Fibroblast of villous mesenchyme (primary cell): ENCODE results near the gene TTBK2. TPM values are rescaled to one million over a fixed set of nuclear protein-coding genes. Genes with fewer than 3 reads are reported as not detected.
"Not testable (repeated sequence)": the region's sequence is repeated elsewhere in the genome, so short reads cannot be mapped to it uniquely, and the experiment has no call there.

Experiments used
- DNase-seq: peaks from one replicate; pipeline ENCODE4 v3.0.0-alpha.2; 2010; ENCODE audit warnings: low read depth
- H3K4me3 ChIP-seq: 2 replicates; pipeline ENCODE4 v1.5.1; 2011; ENCODE audit warnings: low read depth, mild to moderate bottlenecking, low read length
- CTCF ChIP-seq: IDR thresholded peaks from 2 replicates; pipeline ENCODE4 v1.5.1; 2012; ENCODE audit warnings: low read depth, mild to moderate bottlenecking, low read length; ENCODE audit not compliant: insufficient read depth
- total RNA-seq: library from RNA; depleted of rRNA; stranded (reverse); fragments of >200 nt; gene quantifications from 2 replicates; pipeline ENCODE4 v1.2.3, GENCODE V29; 2012

Gene TTBK2
- 10.0 and 17.3 TPM in 2 replicates for total RNA-seq

- H3K4me3 ChIP-seq = peak within 1 kb of the TSS; percentile 83
- TF ChIP-seq CTCF = no peak
- DNase-seq = peak; percentile 99
Observed at GRCh38 chr15:42920519-42921341, at the start of gene TTBK2. Gene TTBK2 (minus strand): TSS chr15:42920778. CDS start chr15:42878617, 42,161 bp downstream.

GRCh38 chr15:42964476-42964875, 43.9 kb upstream of the TTBK2 start:
- no peak for TF ChIP-seq CTCF
- no peak overlapping the region for H3K4me3 ChIP-seq
- no peak for DNase-seq

- H3K4me3 ChIP-seq = no peak overlapping the region
- no peak for TF ChIP-seq CTCF
- DNase-seq = no peak
Observed at GRCh38 chr15:42955518-42955917, 34.9 kb upstream of the TTBK2 start.

GRCh38 chr15:42954291-42954690, 33.7 kb upstream of the TTBK2 start:
- no peak overlapping the region for H3K4me3 ChIP-seq
- no peak for DNase-seq
- no peak for TF ChIP-seq CTCF

GRCh38 chr15:42948898-42949297, 28.3 kb upstream of the TTBK2 start:
- not testable (repeated sequence) for DNase-seq, H3K4me3 ChIP-seq

GRCh38 chr15:42940527-42940926, 19.9 kb upstream of the TTBK2 start:
- no peak overlapping the region for H3K4me3 ChIP-seq
- no peak for DNase-seq
- TF ChIP-seq CTCF = no peak

GRCh38 chr15:42939841-42940240, 19.3 kb upstream of the TTBK2 start:
- TF ChIP-seq CTCF = no peak
- no peak for DNase-seq
- no peak overlapping the region for H3K4me3 ChIP-seq
